ENCODE data around the gene DDX6.

DDX6 gene

GRCh38 chr11:118757876-118758399 is 33.0 kb downstream of the DDX6 start:
- Histone ChIP-seq H3K9me3 (replicated peaks; ENCODE audit: insufficient read depth, low read length) (no peaks in the 10 kb centered on the region), H3K36me3 (replicated peaks; ENCODE audit: insufficient read depth, low read length) (peaks cover 42% of the 10 kb centered on the region), H3K79me2 (ENCODE audit: low read length) (peaks cover 67% of the 10 kb centered on the region), H3F3A (ENCODE audit: insufficient read depth, low read length) (0 out of 2 replicates have a peak, but pooled peaks cover 10% of the 10 kb centered on the region), H3K27ac (ENCODE audit: low read length) (no peak overlapping the region), H3K9me2 (replicated peaks; ENCODE audit: insufficient read depth, low read length) (no peaks in the 10 kb centered on the region), H3K4me1 (ENCODE audit: low read length) (peaks cover 15% of the 10 kb centered on the region; the same call in 1 of the 2 replicates), H3K9ac (ENCODE audit: low read length) (no peak overlapping the region), H3K27me3 (replicated peaks; ENCODE audit: insufficient read depth, low read length) (no peaks in the 10 kb centered on the region), H4K20me1 (ENCODE audit: insufficient read depth, low read length) (0 out of 2 replicates have a peak, but pooled peaks cover 1% of the 10 kb centered on the region), H2AFZ (ENCODE audit: low read length) (no peak overlapping the region), H3K4me3 (ENCODE audit: low read length) (no peak overlapping the region), H3K4me2 (ENCODE audit: low read depth, low read length) (no peak overlapping the region)
- DNase-seq = no peak
- no peak for TF ChIP-seq CTCF (IDR thresholded peaks at IDR 0.05; ENCODE audit: low read length)
- TF ChIP-seq EZH2 (optimal IDR thresholded peaks at IDR 0.05; ENCODE audit: low read depth, low read length) = no peak
- TF ChIP-seq EZH2phosphoT487 (IDR thresholded peaks at IDR 0.05; ENCODE audit: low read length) = no peak

DNA sequence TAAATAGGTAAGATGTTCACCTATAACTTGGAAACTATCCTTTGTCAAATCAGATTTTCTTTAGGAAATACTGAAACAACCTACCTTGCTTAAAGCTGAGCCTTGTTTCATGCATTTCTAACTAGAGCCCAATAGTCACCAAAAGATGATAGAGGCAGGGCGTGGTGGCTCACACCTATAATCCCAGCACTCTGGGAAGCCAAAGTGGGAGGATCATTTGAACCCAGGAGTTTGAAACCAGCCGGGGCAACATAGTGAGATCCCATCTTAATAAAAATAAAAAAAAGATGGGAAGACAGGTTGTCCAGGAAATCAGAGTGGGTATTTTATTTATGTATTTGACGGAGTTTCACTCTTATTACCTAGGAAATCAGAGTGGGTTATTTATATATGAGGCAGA is 38.3 kb downstream of the DDX6 start:
- peaks cover 36% of the 10 kb centered on the region for H3K36me3 ChIP-seq (replicated peaks; ENCODE audit: insufficient read depth, low read length)
- DNase-seq = no peak
- peaks cover 30% of the 10 kb centered on the region for H3F3A ChIP-seq (ENCODE audit: insufficient read depth, low read length)
- H3K4me2 ChIP-seq (ENCODE audit: low read depth, low read length) = no peak overlapping the region
- H3K27ac ChIP-seq (ENCODE audit: low read length) = no peak overlapping the region
- H3K27me3 ChIP-seq (replicated peaks; ENCODE audit: insufficient read depth, low read length) = no peaks in the 10 kb centered on the region
- H3K9me2 ChIP-seq (replicated peaks; ENCODE audit: insufficient read depth, low read length) = no peaks in the 10 kb centered on the region
- no peaks in the 10 kb centered on the region for H3K9me3 ChIP-seq (replicated peaks; ENCODE audit: insufficient read depth, low read length)
- peaks cover 12% of the 10 kb centered on the region; the same call in 1 of the 2 replicates for H3K4me1 ChIP-seq (ENCODE audit: low read length)
- peaks cover 22% of the 10 kb centered on the region for H3K79me2 ChIP-seq (ENCODE audit: low read length)
- H3K4me3 ChIP-seq (ENCODE audit: low read length) = no peak overlapping the region
- H2AFZ ChIP-seq (ENCODE audit: low read length) = no peak overlapping the region
- no peak overlapping the region for H3K9ac ChIP-seq (ENCODE audit: low read length)
- TF ChIP-seq CTCF (IDR thresholded peaks at IDR 0.05; ENCODE audit: low read length) = no peak
- H4K20me1 ChIP-seq (ENCODE audit: insufficient read depth, low read length) = no peaks in the 10 kb centered on the region

DNA sequence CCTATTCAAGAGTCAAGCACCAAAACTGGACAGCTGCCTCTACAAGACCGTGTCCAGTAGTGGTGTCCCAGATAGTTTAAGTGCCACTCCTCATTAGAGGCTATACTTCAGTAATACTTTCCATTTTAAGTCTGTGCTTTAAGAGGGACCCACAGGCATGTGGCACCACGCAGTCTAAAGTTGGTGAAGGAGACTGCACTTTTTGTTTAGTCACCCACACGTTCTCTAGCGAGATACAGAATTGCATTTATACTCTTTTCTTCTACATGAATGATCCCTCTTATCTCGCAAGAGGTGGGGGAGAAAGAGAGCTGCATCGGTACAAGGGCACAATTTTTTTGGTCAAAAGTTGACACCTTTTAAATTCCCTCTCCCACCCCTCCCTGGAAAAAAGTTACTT is 41.5 kb downstream of the DDX6 start:
- no peak for DNase-seq
- peaks cover 3% of the 10 kb centered on the region; the same call in 1 of the 2 replicates for H3K79me2 ChIP-seq (ENCODE audit: low read length)
- no peak overlapping the region for H3K9ac ChIP-seq (ENCODE audit: low read length)
- no peak overlapping the region for H2AFZ ChIP-seq (ENCODE audit: low read length)
- no peak overlapping the region for H3K27ac ChIP-seq (ENCODE audit: low read length)
- no peaks in the 10 kb centered on the region for H3K27me3 ChIP-seq (replicated peaks; ENCODE audit: insufficient read depth, low read length)
- H4K20me1 ChIP-seq (ENCODE audit: insufficient read depth, low read length) = no peaks in the 10 kb centered on the region
- H3K9me2 ChIP-seq (replicated peaks; ENCODE audit: insufficient read depth, low read length) = no peaks in the 10 kb centered on the region
- H3F3A ChIP-seq (ENCODE audit: insufficient read depth, low read length) = peaks cover 33% of the 10 kb centered on the region
- no peak overlapping the region for H3K4me2 ChIP-seq (ENCODE audit: low read depth, low read length)
- no peaks in the 10 kb centered on the region for H3K4me1 ChIP-seq (ENCODE audit: low read length)
- no peak overlapping the region for H3K4me3 ChIP-seq (ENCODE audit: low read length)
- no peaks in the 10 kb centered on the region for H3K9me3 ChIP-seq (replicated peaks; ENCODE audit: insufficient read depth, low read length)
- TF ChIP-seq EZH2phosphoT487 (IDR thresholded peaks at IDR 0.05; ENCODE audit: low read length) (no peak), EZH2 (optimal IDR thresholded peaks at IDR 0.05; ENCODE audit: low read depth, low read length) (no peak), CTCF (IDR thresholded peaks at IDR 0.05; ENCODE audit: low read length) (no peak)
- peaks cover 15% of the 10 kb centered on the region for H3K36me3 ChIP-seq (replicated peaks; ENCODE audit: insufficient read depth, low read length)

Data from MM.1S (cell line).